Loucy (cell line): ENCODE data around the gene SORCS2.

Experiments
- H2AFZ ChIP-seq: fragments of 200-600 bp; sonication (generic); 2 replicates; pipeline ENCODE4 v1.6.0; 2016; ENCODE audit warnings: antibody characterized with exemption, mild to moderate bottlenecking, low read length, moderate library complexity
- H3F3A ChIP-seq: fragments of 200-600 bp; 2 replicates; pipeline ENCODE4 v1.6.0; 2016; ENCODE audit warnings: antibody characterized with exemption, low read depth, mild to moderate bottlenecking
- H3K27me3 ChIP-seq: fragments of 200-600 bp; sonication (generic); 2 replicates; pipeline ENCODE4 v1.6.1; 2014; ENCODE audit warnings: low read length, mild to moderate bottlenecking; ENCODE audit not compliant: insufficient read depth, poor library complexity, severe bottlenecking
- H3K36me3 ChIP-seq: fragments of 200-600 bp; sonication (generic); 2 replicates; pipeline ENCODE4 v1.6.1; 2016; ENCODE audit warnings: low read length; ENCODE audit not compliant: insufficient read depth
- H3K4me1 ChIP-seq: fragments of 200-600 bp; sonication (generic); 2 replicates; pipeline ENCODE4 v1.5.1; 2014; ENCODE audit warnings: low read length, mild to moderate bottlenecking; ENCODE audit not compliant: insufficient read depth, poor library complexity, severe bottlenecking
- H3K4me2 ChIP-seq: fragments of 200-600 bp; sonication (generic); 2 replicates; pipeline ENCODE4 v1.6.0; 2014; ENCODE audit warnings: antibody characterized with exemption, low read length, low read depth, mild to moderate bottlenecking; ENCODE audit not compliant: poor library complexity, severe bottlenecking
- H3K4me3 ChIP-seq: fragments of 200-600 bp; sonication (generic); 2 replicates; pipeline ENCODE4 v1.5.1; 2014; ENCODE audit warnings: low read length, mild to moderate bottlenecking, mixed read lengths; ENCODE audit not compliant: poor library complexity, severe bottlenecking
- H3K79me2 ChIP-seq: fragments of 200-600 bp; sonication (generic); 2 replicates; pipeline ENCODE4 v1.6.1; 2014; ENCODE audit warnings: low read length; ENCODE audit not compliant: insufficient read depth
- H3K9ac ChIP-seq: fragments of 200-600 bp; sonication (generic); 2 replicates; pipeline ENCODE4 v1.6.0; 2014; ENCODE audit warnings: mild to moderate bottlenecking, low read depth, low read length, moderate library complexity; ENCODE audit not compliant: poor library complexity, severe bottlenecking
- H3K9me2 ChIP-seq: fragments of 200-600 bp; sonication (generic); replicated peaks from 2 replicates; pipeline ENCODE4 v1.6.1; 2016; ENCODE audit warnings: low read depth, low read length, mixed read lengths
- H3K9me3 ChIP-seq: fragments of 200-600 bp; sonication (generic); 2 replicates; pipeline ENCODE4 v1.6.1; 2014; ENCODE audit warnings: mild to moderate bottlenecking, antibody characterized with exemption, low read length, low read depth; ENCODE audit not compliant: insufficient read depth
- H4K20me1 ChIP-seq: fragments of 200-600 bp; sonication (generic); 2 replicates; pipeline ENCODE4 v1.6.0; 2014; ENCODE audit warnings: antibody characterized with exemption, low read length, mild to moderate bottlenecking; ENCODE audit not compliant: insufficient read depth, poor library complexity, severe bottlenecking
- CTCF ChIP-seq: fragments of 200-600 bp; sonication (generic); conservative IDR thresholded peaks from 2 replicates; pipeline ENCODE4 v1.5.1; 2014; ENCODE audit warnings: mild to moderate bottlenecking, antibody characterized with exemption, low read length
- EZH2phosphoT487 ChIP-seq: fragments of 200-600 bp; IDR thresholded peaks from 2 replicates; pipeline ENCODE4 v1.6.1; 2018; ENCODE audit warnings: antibody characterized with exemption, mild to moderate bottlenecking, moderate library complexity, borderline replicate concordance

SORCS2 gene

GRCh38 chr4:7170012-7170411, 22.3 kb upstream of the SORCS2 start:
- Histone ChIP-seq H4K20me1 (no peaks in the 10 kb centered on the region), H3F3A (no peaks in the 10 kb centered on the region), H3K27me3 (no peaks in the 10 kb centered on the region), H3K4me1 (no peaks in the 10 kb centered on the region), H3K79me2 (no peaks in the 10 kb centered on the region), H3K4me3 (no peak overlapping the region), H3K9me3 (no peaks in the 10 kb centered on the region), H3K9ac (no peak overlapping the region), H3K4me2 (no peak overlapping the region), H2AFZ (no peak overlapping the region), H3K9me2 (no peaks in the 10 kb centered on the region), H3K36me3 (no peaks in the 10 kb centered on the region)
- no peak for TF ChIP-seq EZH2phosphoT487
- TF ChIP-seq CTCF, result no peak

DNA sequence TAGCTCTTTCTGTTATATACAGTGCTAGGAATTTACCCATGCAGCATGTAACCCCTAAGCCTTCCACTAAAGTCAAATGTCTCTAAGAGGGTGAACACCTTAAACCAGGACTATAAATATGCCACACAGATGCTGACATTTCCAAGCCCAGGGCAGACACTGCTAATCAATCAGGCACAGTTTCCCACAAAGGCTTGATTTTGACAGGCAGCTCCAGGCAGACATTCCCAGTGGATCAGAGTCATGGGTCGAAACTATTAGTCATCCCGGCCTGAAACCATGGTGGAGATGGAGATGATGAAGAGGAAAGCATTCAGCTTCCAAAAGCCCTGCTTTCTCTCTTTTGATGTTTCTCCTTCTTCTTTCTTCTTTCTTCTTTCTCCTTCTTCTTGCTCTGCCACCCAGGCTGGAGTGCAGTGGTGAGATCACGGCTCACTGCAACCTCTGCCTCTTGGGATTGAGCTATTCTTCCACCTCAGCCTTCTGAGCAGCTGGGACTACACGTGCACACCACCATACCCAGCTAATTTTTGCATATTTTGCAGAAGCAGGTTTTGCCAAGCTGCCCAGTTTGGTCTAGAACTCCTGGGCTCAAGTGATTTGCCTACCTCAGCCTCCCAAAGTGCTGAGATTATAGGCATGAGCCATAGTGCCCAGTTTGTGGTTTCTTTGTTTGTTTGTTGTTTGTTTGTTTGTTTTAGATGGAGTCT, 21.0 kb upstream of the SORCS2 start:
- no peaks in the 10 kb centered on the region for H3K9me2 ChIP-seq
- H3K27me3 ChIP-seq, result no peaks in the 10 kb centered on the region
- H3K9me3 ChIP-seq, result no peaks in the 10 kb centered on the region
- H3K36me3 ChIP-seq, result no peaks in the 10 kb centered on the region
- no peaks in the 10 kb centered on the region for H3F3A ChIP-seq
- no peaks in the 10 kb centered on the region for H4K20me1 ChIP-seq
- no peaks in the 10 kb centered on the region for H3K79me2 ChIP-seq
- no peaks in the 10 kb centered on the region for H3K4me1 ChIP-seq
- no peak overlapping the region for H2AFZ ChIP-seq
- H3K4me2 ChIP-seq, result no peak overlapping the region
- H3K9ac ChIP-seq, result no peak overlapping the region
- no peak overlapping the region for H3K4me3 ChIP-seq
- TF ChIP-seq EZH2phosphoT487 (no peak), CTCF (no peak)

DNA sequence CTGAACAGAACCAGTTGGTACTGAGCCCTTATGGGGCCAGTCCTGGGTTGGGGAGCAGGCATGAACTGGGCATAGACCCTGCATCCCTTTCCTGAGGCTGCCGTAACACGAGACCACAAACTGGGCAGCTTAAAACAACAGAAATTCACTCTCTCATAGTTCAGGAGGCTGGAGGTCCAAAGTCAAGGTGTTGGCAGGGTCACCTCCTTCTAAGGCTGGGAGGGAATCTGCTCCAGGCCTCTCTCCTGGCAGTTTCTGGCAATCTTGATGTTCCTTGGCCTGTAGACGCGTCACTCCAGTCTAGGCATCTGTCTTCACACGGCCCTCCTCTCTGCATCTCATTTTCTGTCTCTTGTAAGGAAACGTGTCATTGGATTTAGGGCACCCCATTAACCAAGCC, 19.8 kb upstream of the SORCS2 start:
- Histone ChIP-seq H3K4me1 (no peaks in the 10 kb centered on the region), H3K9me2 (no peaks in the 10 kb centered on the region), H3K9ac (no peak overlapping the region), H3K36me3 (no peaks in the 10 kb centered on the region), H3K4me2 (no peak overlapping the region), H3K79me2 (no peaks in the 10 kb centered on the region), H3K4me3 (no peak overlapping the region), H3K27me3 (no peaks in the 10 kb centered on the region), H3F3A (no peaks in the 10 kb centered on the region), H3K9me3 (no peaks in the 10 kb centered on the region), H2AFZ (no peak overlapping the region), H4K20me1 (no peaks in the 10 kb centered on the region)
- no peak for TF ChIP-seq CTCF
- TF ChIP-seq EZH2phosphoT487, result no peak
